ENCODE results near the gene KRT84. TPM values are rescaled to one million over a fixed set of nuclear protein-coding genes. Genes with fewer than 3 reads are reported as not detected.

KRT84 gene
- total RNA-seq, 3 donors from 2014 or later (not counting 1 experiment from before 2014, with no cell fraction given) = not detected

DNA sequence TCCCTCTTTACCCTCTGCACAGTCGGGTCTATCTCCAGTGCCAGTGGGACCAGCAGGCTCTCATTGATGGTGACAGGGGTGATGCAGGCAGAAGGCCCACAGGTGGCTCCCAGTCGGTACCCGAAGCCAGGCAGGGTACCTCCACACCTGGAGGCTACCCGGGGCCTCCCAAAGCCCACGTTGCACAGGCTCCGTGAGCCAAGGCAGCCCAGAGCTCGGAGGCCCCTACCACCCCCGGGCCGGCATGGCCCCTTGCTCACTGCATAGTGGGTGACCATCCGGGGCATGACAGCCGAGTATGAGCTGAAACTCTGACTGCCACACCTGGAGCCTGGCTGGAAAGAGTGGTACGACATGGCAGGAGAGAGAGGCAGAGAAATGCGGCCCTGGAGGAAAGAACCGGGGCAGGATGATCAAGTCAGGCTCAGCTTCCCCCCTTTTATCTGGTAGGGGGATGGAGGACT, 20.5 kb upstream of the KRT84 start, which contains the start of gene KRT82:
Gene KRT82 (minus strand): TSS at position 414 of the 464 bp plus-strand sequence. CDS start 58 bp downstream, at position 356.
- Histone ChIP-seq H3K27ac (ENCODE audit: low read length) (no peak within 1 kb of the TSS), H3K4me3 (ENCODE audit: low read length) (no peak within 1 kb of the TSS), H3K27me3 (ENCODE audit: control insufficient read depth, insufficient read depth, low read length) (no peaks in the 10 kb centered on the region), H3K9me3 (ENCODE audit: control insufficient read depth, insufficient read depth, low read length) (no peaks in the 10 kb centered on the region), H3K36me3 (ENCODE audit: control insufficient read depth, insufficient read depth, low read length) (no peaks in the 10 kb centered on the region), H3K4me1 (ENCODE audit: control insufficient read depth, insufficient read depth, low read length) (no peaks in the 10 kb centered on the region)
- DNase-seq = no peak
- 91% methylated on average over 14 of the region's 14 CpGs for WGBS (ENCODE audit: insufficient coverage)
- no peak for ATAC-seq
- H3K4me3 Mint-ChIP-seq = no peak within 1 kb of the TSS
- TF ChIP-seq, protein P1, sequence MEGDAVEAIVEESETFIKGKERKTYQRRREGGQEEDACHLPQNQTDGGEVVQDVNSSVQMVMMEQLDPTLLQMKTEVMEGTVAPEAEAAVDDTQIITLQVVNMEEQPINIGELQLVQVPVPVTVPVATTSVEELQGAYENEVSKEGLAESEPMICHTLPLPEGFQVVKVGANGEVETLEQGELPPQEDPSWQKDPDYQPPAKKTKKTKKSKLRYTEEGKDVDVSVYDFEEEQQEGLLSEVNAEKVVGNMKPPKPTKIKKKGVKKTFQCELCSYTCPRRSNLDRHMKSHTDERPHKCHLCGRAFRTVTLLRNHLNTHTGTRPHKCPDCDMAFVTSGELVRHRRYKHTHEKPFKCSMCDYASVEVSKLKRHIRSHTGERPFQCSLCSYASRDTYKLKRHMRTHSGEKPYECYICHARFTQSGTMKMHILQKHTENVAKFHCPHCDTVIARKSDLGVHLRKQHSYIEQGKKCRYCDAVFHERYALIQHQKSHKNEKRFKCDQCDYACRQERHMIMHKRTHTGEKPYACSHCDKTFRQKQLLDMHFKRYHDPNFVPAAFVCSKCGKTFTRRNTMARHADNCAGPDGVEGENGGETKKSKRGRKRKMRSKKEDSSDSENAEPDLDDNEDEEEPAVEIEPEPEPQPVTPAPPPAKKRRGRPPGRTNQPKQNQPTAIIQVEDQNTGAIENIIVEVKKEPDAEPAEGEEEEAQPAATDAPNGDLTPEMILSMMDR (IDR thresholded peaks at IDR 0.05) = no peak
- peaks cover 14 to 16% of the 10 kb centered on the region in 2 donors for H3K27me3 Mint-ChIP-seq (ENCODE audit: low read depth in 2 of 2)
- intact Hi-C loops (cut with micrococcal nuclease) = no loop called here
- H3K9me3 Mint-ChIP-seq = no peaks in the 10 kb centered on the region
- peaks cover 0 to 6% of the 10 kb centered on the region in 2 donors for H3K4me1 Mint-ChIP-seq
- no peak within 1 kb of the TSS for H3K27ac Mint-ChIP-seq
- no peaks in the 10 kb centered on the region for H3K36me3 Mint-ChIP-seq

DNA sequence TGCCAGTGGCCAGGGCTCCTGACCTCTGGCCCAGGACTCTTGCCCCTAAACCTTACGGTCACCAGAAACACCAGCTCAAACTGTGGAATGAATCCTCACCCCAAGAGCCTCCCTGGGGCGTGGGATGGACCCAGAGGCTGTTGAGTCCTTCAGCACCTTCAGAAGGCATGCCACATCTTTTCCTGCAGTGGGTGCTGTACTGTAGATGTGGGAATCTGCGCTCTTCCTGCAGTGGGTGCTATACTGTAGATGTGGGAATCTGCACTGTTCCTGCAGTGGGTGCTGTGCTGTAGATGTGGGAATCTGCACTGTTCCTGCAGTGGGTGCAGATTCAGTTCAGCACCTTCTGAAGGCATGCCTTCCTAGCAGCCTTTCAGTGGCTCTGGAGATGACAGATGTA, 19.5 kb upstream of the KRT84 start:
- Histone ChIP-seq H3K27ac (ENCODE audit: low read length) (no peak overlapping the region), H3K36me3 (ENCODE audit: control insufficient read depth, insufficient read depth, low read length) (no peaks in the 10 kb centered on the region), H3K9me3 (ENCODE audit: control insufficient read depth, insufficient read depth, low read length) (no peaks in the 10 kb centered on the region), H3K27me3 (ENCODE audit: control insufficient read depth, insufficient read depth, low read length) (no peaks in the 10 kb centered on the region), H3K4me1 (ENCODE audit: control insufficient read depth, insufficient read depth, low read length) (no peaks in the 10 kb centered on the region), H3K4me3 (ENCODE audit: low read length) (no peak overlapping the region)
- TF ChIP-seq, protein P1 (IDR thresholded peaks at IDR 0.05) = no peak
- H3K4me3 Mint-ChIP-seq = no peak overlapping the region
- H3K27ac Mint-ChIP-seq = no peak overlapping the region
- peaks cover 0 to 6% of the 10 kb centered on the region in 2 donors for H3K4me1 Mint-ChIP-seq
- no peak for DNase-seq
- H3K9me3 Mint-ChIP-seq = no peaks in the 10 kb centered on the region
- intact Hi-C loops (cut with micrococcal nuclease) = no loop called here
- H3K27me3 Mint-ChIP-seq (ENCODE audit: low read depth in 2 of 2) = peaks cover 14 to 16% of the 10 kb centered on the region in 2 donors
- WGBS (ENCODE audit: insufficient coverage) = 80% methylated on average over 3 of the region's 3 CpGs
- ATAC-seq = no peak
- H3K36me3 Mint-ChIP-seq = no peaks in the 10 kb centered on the region

DNA sequence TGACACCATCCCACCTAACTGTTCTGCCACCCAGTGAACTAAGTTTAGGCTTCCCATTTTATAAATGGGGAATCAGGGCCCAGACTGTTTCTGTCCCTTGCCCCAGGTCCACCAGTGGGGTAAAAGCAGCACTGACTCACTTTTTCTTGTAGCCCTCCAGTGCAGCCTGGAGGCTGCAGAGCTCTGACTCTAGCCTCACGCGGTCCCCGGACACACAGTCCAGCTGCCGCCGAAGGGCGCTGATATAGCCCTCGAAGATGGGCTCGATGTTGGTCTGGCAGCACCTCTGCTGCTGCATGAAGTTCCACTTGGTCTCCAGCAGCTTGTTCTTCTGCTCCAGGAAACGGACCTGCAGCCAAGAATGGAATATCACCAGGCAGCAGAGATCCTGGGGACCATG, 18.1 kb upstream of the KRT84 start:
- intact Hi-C loops (cut with micrococcal nuclease) = no loop called here
- H3K27me3 ChIP-seq (ENCODE audit: control insufficient read depth, insufficient read depth, low read length) = no peaks in the 10 kb centered on the region
- no peak overlapping the region for H3K27ac ChIP-seq (ENCODE audit: low read length)
- 92% methylated on average over 9 of the region's 9 CpGs for WGBS (ENCODE audit: insufficient coverage)
- no peaks in the 10 kb centered on the region for H3K36me3 Mint-ChIP-seq
- peaks cover 0 to 6% of the 10 kb centered on the region in 2 donors for H3K4me1 Mint-ChIP-seq
- H3K9me3 ChIP-seq (ENCODE audit: control insufficient read depth, insufficient read depth, low read length) = no peaks in the 10 kb centered on the region
- no peaks in the 10 kb centered on the region for H3K36me3 ChIP-seq (ENCODE audit: control insufficient read depth, insufficient read depth, low read length)
- DNase-seq (no peak), ATAC-seq (no peak)
- TF ChIP-seq, protein P1 (IDR thresholded peaks at IDR 0.05) = no peak
- H3K27ac Mint-ChIP-seq = no peak overlapping the region
- no peak overlapping the region for H3K4me3 Mint-ChIP-seq
- no peak overlapping the region for H3K4me3 ChIP-seq (ENCODE audit: low read length)
- H3K9me3 Mint-ChIP-seq = no peaks in the 10 kb centered on the region
- no peaks in the 10 kb centered on the region for H3K4me1 ChIP-seq (ENCODE audit: control insufficient read depth, insufficient read depth, low read length)
- peaks cover 13 to 21% of the 10 kb centered on the region in 2 donors for H3K27me3 Mint-ChIP-seq (ENCODE audit: low read depth in 2 of 2)
